ENCODE results near the gene USP3.
A peak's percentile ranks its signal among the peaks of the same experiment; 100 is the strongest.

Gene USP3

DNA sequence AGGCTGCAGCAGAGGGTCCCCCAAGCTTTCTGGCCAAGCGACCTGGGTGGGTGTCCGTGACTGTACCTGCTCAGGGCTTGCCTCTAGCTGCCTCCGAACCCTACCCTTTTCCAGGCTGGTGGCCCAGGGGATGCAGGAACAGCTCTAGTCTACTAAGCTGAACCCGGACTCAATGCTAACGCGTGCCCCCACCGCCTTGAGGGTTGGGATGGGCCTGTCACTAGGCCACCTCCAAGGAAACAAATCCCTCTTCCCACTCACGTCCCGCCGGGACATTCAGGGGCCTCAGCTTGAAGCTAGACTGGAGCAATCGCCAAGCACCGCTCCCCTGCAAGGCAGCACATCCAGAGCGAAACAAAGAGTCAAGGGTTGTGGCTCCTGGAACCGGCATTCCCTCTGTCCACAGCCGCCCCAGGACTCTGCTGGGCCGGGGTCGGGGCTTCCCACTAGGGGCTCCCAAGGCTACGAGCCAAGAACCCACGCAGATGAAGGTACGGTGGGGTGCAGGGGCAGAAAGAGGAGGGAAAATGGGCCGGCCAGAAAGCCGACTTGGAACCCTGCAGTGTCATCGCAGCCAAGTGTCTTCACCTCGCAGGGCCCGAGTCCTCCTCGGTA, 95.7 kb downstream of the USP3 start:
- Mint-ChIP-seq H3K27me3 (no peaks in the 10 kb centered on the region), H3K4me3 (peak overlapping the region; percentile 87), H3K36me3 (ENCODE audit: low read depth) (peaks cover 11% of the 10 kb centered on the region), H3K9me3 (no peaks in the 10 kb centered on the region), H3K27ac (peak overlapping the region; percentile 92), H3K4me1 (ENCODE audit: low read depth) (peaks cover 67% of the 10 kb centered on the region)
- no peak for DNase-seq

DNA sequence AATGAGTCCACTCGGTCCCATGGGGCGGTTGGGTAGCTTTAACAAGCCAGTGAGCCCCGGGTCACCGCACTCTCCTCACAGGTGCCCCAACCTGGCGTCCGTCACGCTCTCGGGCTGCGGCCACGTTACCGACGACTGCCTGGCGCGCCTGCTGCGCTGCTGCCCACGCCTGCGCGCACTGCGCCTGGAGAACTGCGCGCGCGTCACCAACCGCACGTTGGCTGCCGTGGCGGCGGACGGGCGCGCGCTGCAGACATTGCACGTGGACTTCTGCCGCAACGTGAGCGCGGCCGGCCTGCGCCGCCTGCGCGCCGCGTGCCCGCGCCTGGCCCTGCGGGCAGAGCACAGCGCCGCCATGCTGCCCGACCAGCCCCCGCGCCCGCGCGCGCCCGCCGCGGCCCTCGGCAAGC, 96.2 kb downstream of the USP3 start:
- H3K27ac Mint-ChIP-seq: peak overlapping the region; percentile 96
- peaks cover 68% of the 10 kb centered on the region for H3K4me1 Mint-ChIP-seq (ENCODE audit: low read depth)

DNA sequence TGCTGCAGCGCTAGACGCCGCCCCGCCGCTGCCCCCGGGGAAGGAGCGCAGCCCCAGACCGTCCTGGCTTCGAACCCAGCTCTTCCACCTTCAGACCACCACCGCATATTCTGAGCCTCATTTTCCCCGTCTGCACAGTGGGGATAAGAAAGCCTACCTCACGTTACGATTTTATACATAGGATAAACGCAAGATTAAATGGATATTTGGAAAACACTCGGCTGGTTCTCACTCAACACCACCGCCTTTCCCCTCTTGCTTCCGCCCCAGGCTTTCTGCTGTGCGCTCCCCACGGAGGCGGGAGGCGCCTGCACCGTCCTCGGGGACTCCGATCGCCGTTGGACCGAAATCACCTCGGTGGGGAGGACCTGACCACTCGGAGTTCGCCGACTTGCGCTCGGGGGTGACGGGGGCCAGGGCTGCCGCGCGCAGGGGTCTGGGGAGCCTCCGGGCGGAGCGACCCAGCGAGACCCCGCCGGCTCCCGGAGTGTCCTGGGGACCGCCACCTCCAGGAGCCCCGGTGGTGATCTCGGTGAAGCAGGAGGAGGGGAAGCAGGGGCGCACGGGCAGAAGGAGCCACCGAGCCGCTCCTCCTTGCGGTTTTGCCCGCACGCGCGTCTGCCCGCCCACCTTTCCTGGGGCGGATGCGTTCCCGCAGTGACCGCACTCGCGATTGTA, 96.8 kb downstream of the USP3 start:
- Mint-ChIP-seq H3K36me3 (ENCODE audit: low read depth) (peaks cover 8% of the 10 kb centered on the region), H3K4me3 (peak overlapping the region; percentile 88), H3K9me3 (no peaks in the 10 kb centered on the region), H3K27ac (peak overlapping the region; percentile 96), H3K27me3 (no peaks in the 10 kb centered on the region), H3K4me1 (ENCODE audit: low read depth) (peaks cover 68% of the 10 kb centered on the region)
- peak; percentile 76 for DNase-seq

More for the DNA sequence above, 96.2 kb downstream of the USP3 start:
- Mint-ChIP-seq H3K9me3 (no peaks in the 10 kb centered on the region), H3K36me3 (ENCODE audit: low read depth) (peaks cover 8% of the 10 kb centered on the region), H3K4me3 (peak overlapping the region; percentile 88), H3K27me3 (no peaks in the 10 kb centered on the region)
- DNase-seq: peak; percentile 94

DNA sequence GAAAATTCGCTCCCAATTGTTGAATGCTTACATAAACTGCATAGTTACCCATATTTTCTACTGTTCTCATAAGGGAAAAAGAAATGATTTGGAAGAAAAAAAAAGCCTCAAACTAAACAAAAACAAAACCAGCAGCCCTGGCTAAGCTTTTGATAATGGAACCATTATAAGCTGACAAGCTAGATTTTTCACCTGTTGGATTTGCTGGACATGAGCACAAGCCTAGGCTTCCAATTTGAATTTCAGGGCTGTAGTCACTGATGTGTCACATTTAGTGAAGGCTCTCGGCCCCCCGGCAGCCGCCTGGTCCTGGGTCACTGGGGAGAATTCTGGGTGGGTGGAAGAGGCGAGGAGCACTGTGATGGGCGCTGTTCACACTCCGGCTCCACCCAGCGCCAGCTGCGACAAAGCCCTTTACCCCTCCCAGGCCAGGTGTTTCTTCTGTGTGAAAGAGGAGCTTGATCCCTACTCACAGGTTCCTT, 97.4 kb downstream of the USP3 start:
- Mint-ChIP-seq H3K27ac (peak overlapping the region; percentile 96), H3K27me3 (no peaks in the 10 kb centered on the region), H3K4me1 (ENCODE audit: low read depth) (peaks cover 67% of the 10 kb centered on the region), H3K36me3 (ENCODE audit: low read depth) (peaks cover 8% of the 10 kb centered on the region), H3K9me3 (no peaks in the 10 kb centered on the region), H3K4me3 (peak overlapping the region; percentile 88)
- no peak for DNase-seq

DNA sequence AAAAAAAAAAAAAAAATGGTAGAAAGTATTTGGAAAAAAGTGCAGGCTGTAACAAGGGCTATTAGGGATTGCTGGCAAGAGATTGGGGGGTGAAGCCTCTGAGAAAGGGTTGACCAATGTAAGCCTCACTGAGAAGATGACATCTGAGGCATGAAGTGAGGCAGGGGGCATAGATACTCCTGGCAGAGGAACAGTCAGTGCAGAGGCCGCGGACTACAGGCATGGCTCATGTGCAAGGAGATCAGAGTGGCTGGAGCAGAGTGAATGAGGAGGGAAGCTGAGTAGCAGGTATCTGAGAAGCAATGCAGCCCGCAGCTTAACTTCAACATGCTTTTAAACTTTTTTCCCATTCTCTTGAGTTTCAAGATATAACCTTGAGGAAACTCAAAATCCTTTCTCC, 98.2 kb downstream of the USP3 start:
- Mint-ChIP-seq H3K4me3 (peak overlapping the region; percentile 18), H3K27me3 (no peaks in the 10 kb centered on the region), H3K36me3 (ENCODE audit: low read depth) (peaks cover 12% of the 10 kb centered on the region), H3K4me1 (ENCODE audit: low read depth) (peaks cover 62% of the 10 kb centered on the region), H3K9me3 (no peaks in the 10 kb centered on the region), H3K27ac (peak overlapping the region; percentile 70)
- no peak for DNase-seq

DNA sequence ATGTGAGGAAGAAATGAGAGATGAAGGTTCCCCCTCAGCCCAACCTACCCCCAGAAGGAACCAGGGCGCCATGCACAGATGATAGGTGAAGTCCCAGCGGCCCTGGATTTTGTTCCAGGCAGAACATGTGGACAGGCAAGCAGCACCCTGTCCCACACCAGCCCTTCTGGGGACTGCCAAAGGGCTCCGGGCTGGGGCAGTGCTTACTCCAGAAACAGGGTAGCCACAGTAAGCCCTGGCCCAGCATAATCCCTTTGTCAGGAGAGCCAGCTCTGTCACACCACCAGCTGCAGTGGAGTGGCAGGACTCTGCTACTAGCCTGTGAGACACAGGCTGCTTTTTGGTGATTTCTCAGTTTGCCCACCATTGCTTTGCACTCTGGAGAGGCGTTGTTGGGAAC, 99.1 kb downstream of the USP3 start:
- Mint-ChIP-seq H3K27me3 (no peaks in the 10 kb centered on the region), H3K36me3 (ENCODE audit: low read depth) (peaks cover 21% of the 10 kb centered on the region), H3K4me3 (no peak overlapping the region), H3K27ac (no peak overlapping the region), H3K9me3 (no peaks in the 10 kb centered on the region), H3K4me1 (ENCODE audit: low read depth) (peaks cover 58% of the 10 kb centered on the region)
- no peak for DNase-seq

DNA sequence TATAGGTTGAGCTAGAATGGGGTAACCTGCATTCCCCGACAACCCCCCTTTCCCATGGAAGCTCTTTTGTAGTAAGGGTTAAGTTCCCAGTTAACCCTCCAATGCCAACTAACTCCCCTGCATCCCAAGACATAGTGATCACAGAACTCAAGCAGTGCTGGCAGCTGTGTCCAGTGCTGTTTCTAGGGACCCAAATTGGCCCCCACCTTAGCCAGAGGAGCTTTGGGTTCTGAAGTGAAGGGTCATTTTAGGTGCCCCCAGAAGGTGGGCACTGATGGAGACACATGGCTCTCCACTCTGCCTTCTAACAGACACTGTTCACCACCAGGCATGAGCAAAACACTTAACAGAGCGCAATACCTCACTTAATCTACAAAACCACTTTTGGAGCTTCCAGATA, 99.9 kb downstream of the USP3 start:
- Mint-ChIP-seq H3K27me3 (no peaks in the 10 kb centered on the region), H3K27ac (no peak overlapping the region), H3K4me1 (ENCODE audit: low read depth) (peaks cover 50% of the 10 kb centered on the region), H3K36me3 (ENCODE audit: low read depth) (peaks cover 28% of the 10 kb centered on the region), H3K4me3 (no peak overlapping the region), H3K9me3 (no peaks in the 10 kb centered on the region)
- DNase-seq: no peak

DNA sequence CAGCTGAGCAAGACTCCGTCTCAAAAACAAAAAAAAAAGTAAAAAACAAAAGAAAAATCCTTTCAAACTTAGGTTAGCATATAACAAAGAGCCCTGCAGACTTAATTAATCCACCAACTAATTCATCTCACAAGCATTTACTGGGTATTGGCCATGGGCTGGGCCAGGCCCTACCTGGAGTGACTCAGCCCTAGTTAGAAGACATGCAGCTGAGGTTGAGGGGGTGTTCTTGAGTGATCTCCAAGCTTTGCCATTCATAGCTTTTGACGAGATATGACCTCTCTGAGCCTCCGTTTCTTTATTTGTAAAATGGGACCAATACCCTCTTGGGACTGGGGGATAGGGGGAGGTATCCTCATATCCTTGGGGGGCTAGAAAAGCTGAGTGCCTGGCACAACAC, 100.6 kb downstream of the USP3 start:
- H3K36me3 Mint-ChIP-seq (ENCODE audit: low read depth): peaks cover 29% of the 10 kb centered on the region
- H3K27ac Mint-ChIP-seq: peak overlapping the region; percentile 93
- H3K9me3 Mint-ChIP-seq: no peaks in the 10 kb centered on the region
- H3K4me3 Mint-ChIP-seq: no peak overlapping the region
- DNase-seq: no peak
- no peaks in the 10 kb centered on the region for H3K27me3 Mint-ChIP-seq
- peaks cover 48% of the 10 kb centered on the region for H3K4me1 Mint-ChIP-seq (ENCODE audit: low read depth)

DNA sequence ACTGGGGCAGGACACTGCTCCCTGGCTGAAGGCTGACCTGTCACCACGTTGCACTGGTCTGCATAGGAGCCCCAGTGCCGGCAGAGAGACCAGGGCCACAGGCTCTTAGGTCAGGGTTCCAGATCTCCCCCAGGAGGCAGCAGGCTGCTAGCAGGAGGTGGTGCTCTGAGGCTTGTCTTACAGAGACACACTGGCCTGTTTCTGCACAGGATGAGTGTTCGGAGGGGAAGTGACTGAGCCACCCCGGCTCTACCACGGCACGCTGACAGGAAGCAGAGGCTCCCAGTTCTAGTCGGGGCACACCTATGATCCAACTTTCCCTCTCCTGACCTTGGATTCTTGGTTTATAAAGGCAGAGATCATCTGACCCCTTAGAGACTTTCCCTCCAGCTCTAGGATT, 101.4 kb downstream of the USP3 start:
- H3K9me3 Mint-ChIP-seq: no peaks in the 10 kb centered on the region
- peaks cover 29% of the 10 kb centered on the region for H3K36me3 Mint-ChIP-seq (ENCODE audit: low read depth)
- peak; percentile 70 for DNase-seq
- H3K27ac Mint-ChIP-seq: peak overlapping the region; percentile 93
- H3K4me3 Mint-ChIP-seq: no peak overlapping the region
- no peaks in the 10 kb centered on the region for H3K27me3 Mint-ChIP-seq
- peaks cover 55% of the 10 kb centered on the region for H3K4me1 Mint-ChIP-seq (ENCODE audit: low read depth)

DNA sequence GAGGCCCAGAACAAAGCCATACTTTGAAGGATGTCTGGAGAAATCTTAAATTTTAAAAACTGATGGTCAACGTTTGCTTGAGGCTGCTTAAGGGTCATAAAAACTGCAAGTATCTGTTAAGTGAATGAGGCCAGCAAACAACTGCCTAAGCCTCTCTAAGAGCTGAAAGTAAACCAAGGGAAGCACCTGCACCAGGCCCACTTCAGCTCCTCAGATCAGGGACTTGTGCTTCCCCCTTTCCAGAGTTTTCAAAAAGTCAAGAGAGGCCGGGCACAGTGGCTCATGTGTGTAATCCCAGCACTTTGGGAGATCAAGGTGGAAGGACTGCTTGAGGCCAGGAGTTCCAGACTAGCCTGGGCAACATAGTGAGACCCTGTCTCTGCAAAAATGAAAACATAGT, 101.9 kb downstream of the USP3 start:
- Mint-ChIP-seq H3K27ac (peak overlapping the region; percentile 93), H3K4me1 (ENCODE audit: low read depth) (peaks cover 59% of the 10 kb centered on the region), H3K9me3 (no peaks in the 10 kb centered on the region), H3K36me3 (ENCODE audit: low read depth) (peaks cover 31% of the 10 kb centered on the region), H3K4me3 (no peak overlapping the region), H3K27me3 (no peaks in the 10 kb centered on the region)
- DNase-seq: no peak

DNA sequence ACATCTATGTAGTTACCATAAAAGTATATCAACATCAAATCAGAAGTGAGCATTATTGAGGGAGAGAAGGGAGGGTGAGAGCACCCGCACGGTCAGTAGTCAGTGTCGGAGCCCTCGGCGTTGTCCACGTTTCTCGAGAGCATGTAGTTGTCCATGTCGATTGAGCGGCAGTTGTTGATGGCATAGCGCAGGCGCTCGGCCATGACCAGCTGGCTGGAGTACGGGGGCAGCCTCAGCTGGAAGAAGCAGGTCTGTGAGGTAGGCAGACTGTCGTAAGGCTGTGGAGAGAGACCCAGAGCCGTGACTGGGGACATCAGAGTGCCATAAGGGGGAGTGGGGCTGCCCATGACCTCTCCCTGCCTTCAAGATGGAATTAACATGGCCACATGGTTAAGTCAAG, 104.6 kb downstream of the USP3 start:
- Mint-ChIP-seq H3K27me3 (no peaks in the 10 kb centered on the region), H3K27ac (peak overlapping the region; percentile 76), H3K36me3 (ENCODE audit: low read depth) (peaks cover 52% of the 10 kb centered on the region), H3K4me3 (no peak overlapping the region), H3K4me1 (ENCODE audit: low read depth) (peaks cover 45% of the 10 kb centered on the region), H3K9me3 (no peaks in the 10 kb centered on the region)
- no peak for DNase-seq

DNA sequence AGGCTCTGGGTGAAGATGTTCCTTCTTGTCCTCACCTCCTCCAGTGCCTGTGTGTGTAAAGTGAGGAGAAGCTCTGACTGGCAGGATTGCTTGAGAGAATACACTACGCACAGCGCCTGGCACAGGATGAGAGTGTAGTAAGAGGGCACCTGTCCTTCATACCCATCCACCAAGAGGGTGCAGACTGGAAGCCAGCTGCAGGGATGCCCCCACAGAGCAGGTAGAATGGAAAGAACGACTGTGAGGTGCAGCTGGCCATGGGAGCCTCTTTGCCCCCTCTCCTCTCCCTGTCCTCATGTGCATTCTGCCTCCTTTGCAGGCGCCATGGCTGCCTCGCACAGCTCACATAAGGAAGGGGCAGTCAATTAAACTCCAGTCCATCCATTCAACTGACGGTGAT, 105.1 kb downstream of the USP3 start:
- Mint-ChIP-seq H3K36me3 (ENCODE audit: low read depth) (peaks cover 56% of the 10 kb centered on the region), H3K4me3 (no peak overlapping the region), H3K4me1 (ENCODE audit: low read depth) (peaks cover 41% of the 10 kb centered on the region), H3K9me3 (no peaks in the 10 kb centered on the region), H3K27ac (peak overlapping the region; percentile 76), H3K27me3 (no peaks in the 10 kb centered on the region)
- DNase-seq: no peak

DNA sequence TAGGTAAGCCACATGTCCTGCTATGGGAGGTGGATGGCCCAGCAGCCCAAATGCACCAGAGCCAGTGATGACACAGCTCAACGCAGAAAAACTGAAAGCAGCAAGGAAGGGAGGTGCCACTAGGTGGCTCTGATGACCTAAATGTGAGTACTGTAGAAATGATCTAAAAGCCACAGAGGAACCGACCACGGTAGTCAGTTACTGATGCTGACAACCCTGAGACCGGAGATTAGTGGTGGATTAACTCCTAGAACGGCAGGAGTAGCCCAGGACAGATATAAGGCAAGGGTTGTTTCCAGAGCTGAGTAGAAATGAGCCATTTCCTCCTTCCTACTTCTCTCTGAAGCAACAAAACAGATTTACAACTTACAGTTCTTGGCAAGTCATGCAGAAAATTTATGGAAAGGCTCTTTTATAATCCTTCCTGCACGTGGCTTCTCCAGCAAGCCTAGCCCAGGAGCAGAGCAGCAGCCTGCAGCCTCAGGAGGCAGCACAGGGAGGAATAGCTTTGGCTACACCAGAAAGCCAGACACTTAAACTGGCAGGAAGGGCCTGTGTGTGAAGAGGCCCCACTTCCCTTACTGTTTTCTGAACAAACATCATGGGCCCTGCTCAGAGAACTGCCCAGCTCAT, 105.9 kb downstream of the USP3 start:
- Mint-ChIP-seq H3K4me1 (ENCODE audit: low read depth) (peaks cover 35% of the 10 kb centered on the region), H3K4me3 (no peak overlapping the region), H3K9me3 (no peaks in the 10 kb centered on the region)

DNA sequence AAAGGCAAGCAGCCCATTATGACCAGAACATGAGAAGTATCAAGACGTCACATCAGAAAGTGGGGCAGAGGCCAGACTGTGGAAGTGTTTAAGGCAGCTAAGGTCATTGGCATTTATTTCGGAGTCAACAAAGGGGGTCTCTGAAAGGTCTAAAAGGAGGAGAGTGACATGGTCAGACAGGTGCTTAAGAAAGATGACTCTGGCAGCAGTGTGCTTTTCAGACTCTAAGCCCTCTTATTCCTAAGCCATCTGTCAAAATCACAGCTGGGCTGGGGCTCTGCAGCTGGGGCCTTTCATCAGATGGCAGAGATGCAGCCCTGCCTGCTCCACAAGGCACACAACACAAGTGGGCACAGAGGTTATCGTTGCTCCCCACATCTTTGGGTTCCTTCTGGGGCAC, 106.8 kb downstream of the USP3 start:
- Mint-ChIP-seq H3K4me1 (ENCODE audit: low read depth) (peaks cover 26% of the 10 kb centered on the region), H3K27me3 (no peaks in the 10 kb centered on the region), H3K9me3 (no peaks in the 10 kb centered on the region), H3K27ac (peak overlapping the region; percentile 92), H3K36me3 (ENCODE audit: low read depth) (peaks cover 71% of the 10 kb centered on the region), H3K4me3 (no peak overlapping the region)
- DNase-seq: no peak

More for the DNA sequence above, 105.9 kb downstream of the USP3 start:
- DNase-seq: peak; percentile 74
- Mint-ChIP-seq H3K27me3 (no peaks in the 10 kb centered on the region), H3K36me3 (ENCODE audit: low read depth) (peaks cover 64% of the 10 kb centered on the region), H3K27ac (peak overlapping the region; percentile 92)

DNA sequence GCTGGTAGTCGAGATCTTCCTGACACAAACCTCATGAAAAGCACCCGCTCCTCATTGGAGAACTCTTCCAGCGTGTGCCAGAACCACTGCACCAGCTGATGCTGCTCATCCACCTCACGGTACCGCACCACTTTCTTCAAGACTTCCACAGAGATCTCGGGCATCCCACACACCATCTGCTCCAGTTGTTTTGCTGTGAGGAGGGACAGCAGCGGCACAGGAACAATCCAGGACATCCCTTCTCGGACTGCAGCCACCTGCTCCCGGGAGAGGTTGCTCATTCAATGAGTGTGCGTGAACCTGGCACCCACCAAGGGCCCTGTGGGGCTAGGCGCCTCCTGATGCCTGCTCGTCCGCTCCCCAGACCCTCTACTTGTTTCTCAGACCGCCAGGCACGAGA, 107.9 kb downstream of the USP3 start:
- Mint-ChIP-seq H3K36me3 (ENCODE audit: low read depth) (peaks cover 77% of the 10 kb centered on the region), H3K4me3 (no peak overlapping the region), H3K27ac (peak overlapping the region; percentile 32)

More for the DNA sequence above, 107.9 kb downstream of the USP3 start:
- DNase-seq: no peak
- peaks cover 19% of the 10 kb centered on the region for H3K4me1 Mint-ChIP-seq (ENCODE audit: low read depth)
- no peaks in the 10 kb centered on the region for H3K9me3 Mint-ChIP-seq
- no peaks in the 10 kb centered on the region for H3K27me3 Mint-ChIP-seq
